GM18909 (cell line): ENCODE measurements around the gene CISD3.

Experiments used
- ATAC-seq: cut with Tn5 transposase; IDR thresholded peaks from one replicate; pipeline ENCODE4 v1.9.1; 2021; ENCODE audit warnings: mild to moderate bottlenecking; ENCODE audit not compliant: unreplicated experiment, poor library complexity

CISD3 gene

GRCh38 chr17:38706505-38707216, 23.5 kb upstream of the CISD3 start:
- no peak for ATAC-seq

GRCh38 chr17:38707678-38708351, 22.3 kb upstream of the CISD3 start:
- no peak for ATAC-seq

GRCh38 chr17:38709104-38709820, 20.9 kb upstream of the CISD3 start:
- no peak for ATAC-seq

GRCh38 chr17:38709864-38710603, 20.1 kb upstream of the CISD3 start:
- ATAC-seq = no peak

GRCh38 chr17:38710604-38710962, 19.6 kb upstream of the CISD3 start:
- ATAC-seq = no peak

- ATAC-seq = no peak
Observed at GRCh38 chr17:38710985-38711384, 19.2 kb upstream of the CISD3 start.

- ATAC-seq = no peak
Observed at GRCh38 chr17:38711792-38712571, 18.2 kb upstream of the CISD3 start.

- ATAC-seq = no peak
Observed at GRCh38 chr17:38712593-38712992, 17.5 kb upstream of the CISD3 start.

GRCh38 chr17:38713456-38714075, 16.6 kb upstream of the CISD3 start:
- no peak for ATAC-seq

- ATAC-seq = no peak
Observed at GRCh38 chr17:38715216-38715943, 14.8 kb upstream of the CISD3 start.

GRCh38 chr17:38716368-38717005, 13.7 kb upstream of the CISD3 start:
- no peak for ATAC-seq

GRCh38 chr17:38717139-38717745, 12.9 kb upstream of the CISD3 start:
- no peak for ATAC-seq

- no peak for ATAC-seq
Observed at GRCh38 chr17:38719289-38719942, 10.7 kb upstream of the CISD3 start.

GRCh38 chr17:38719943-38720641, 10.0 kb upstream of the CISD3 start:
- ATAC-seq = no peak

- no peak for ATAC-seq
Observed at GRCh38 chr17:38720941-38721340, 9.2 kb upstream of the CISD3 start.

- ATAC-seq = no peak
Observed at GRCh38 chr17:38721802-38722201, 8.3 kb upstream of the CISD3 start.
